Astrocyte (in vitro differentiated cells and primary cell): ENCODE data around the gene FBXW7. TPM values are rescaled to one million over a fixed set of nuclear protein-coding genes. Genes with fewer than 3 reads are reported as not detected.
A peak's percentile ranks its signal among the peaks of the same experiment; 100 is the strongest.

Experiments used
- DNase-seq: peaks from one replicate; pipeline ENCODE4 v3.0.0-alpha.2; 2010; ENCODE audit warnings: low read depth
- FAIRE-seq: peaks from 2 replicates; lab custom pipeline; 2011; peaks lifted over from hg19 to GRCh38; lab: Jason Lieb, UNC
- H2AFZ ChIP-seq: 2 replicates; pipeline ENCODE4 v1.6.0; 2012; ENCODE audit warnings: low read depth, low read length, inconsistent platforms
- H3K27ac ChIP-seq: 2 replicates; pipeline ENCODE4 v1.5.1; 2011; ENCODE audit warnings: low read depth, low read length, inconsistent platforms
- H3K27me3 ChIP-seq: 2 replicates; pipeline ENCODE4 v1.6.0; 2011; ENCODE audit warnings: low read length, inconsistent platforms; ENCODE audit not compliant: insufficient read depth
- H3K36me3 ChIP-seq: 2 replicates; pipeline ENCODE4 v1.5.1; 2011; ENCODE audit warnings: low read length, inconsistent platforms; ENCODE audit not compliant: insufficient read depth
- H3K4me1 ChIP-seq: 2 replicates; pipeline ENCODE4 v1.5.1; 2011; ENCODE audit warnings: low read length, inconsistent platforms; ENCODE audit not compliant: insufficient read depth
- H3K4me2 ChIP-seq: 2 replicates; pipeline ENCODE4 v1.6.0; 2012; ENCODE audit warnings: low read length, inconsistent platforms
- H3K4me3 ChIP-seq: 2 replicates; pipeline ENCODE4 v1.5.1; 2011; ENCODE audit warnings: low read depth, mild to moderate bottlenecking, low read length, inconsistent platforms; ENCODE audit not compliant: insufficient read depth
- H3K79me2 ChIP-seq: 2 replicates; pipeline ENCODE4 v1.6.0; 2012; ENCODE audit warnings: mild to moderate bottlenecking, low read length, inconsistent platforms; ENCODE audit not compliant: insufficient read depth
- H3K9ac ChIP-seq: 2 replicates; pipeline ENCODE4 v1.6.0; 2012; ENCODE audit warnings: mild to moderate bottlenecking, low read length, inconsistent platforms
- H3K9me3 ChIP-seq: 2 replicates; pipeline ENCODE4 v1.5.1; 2012; ENCODE audit warnings: low read depth, mild to moderate bottlenecking, low read length, inconsistent platforms; ENCODE audit not compliant: insufficient read depth
- H4K20me1 ChIP-seq: 2 replicates; pipeline ENCODE4 v1.6.0; 2012; ENCODE audit warnings: low read length, inconsistent platforms; ENCODE audit not compliant: insufficient read depth
- H3K27ac Mint-ChIP-seq: one replicate; pipeline ENCODE4 v1.8.0; 2021; ENCODE audit warnings: mild to moderate bottlenecking, mixed read lengths; ENCODE audit not compliant: unreplicated experiment
- H3K27me3 Mint-ChIP-seq: one replicate; pipeline ENCODE4 v1.8.0; 2021; ENCODE audit warnings: low read depth, mixed read lengths; ENCODE audit not compliant: unreplicated experiment
- H3K36me3 Mint-ChIP-seq: one replicate; pipeline ENCODE4 v1.8.0; 2021; ENCODE audit warnings: low read depth, mixed read lengths; ENCODE audit not compliant: unreplicated experiment
- H3K4me1 Mint-ChIP-seq: one replicate; pipeline ENCODE4 v1.8.0; 2021; ENCODE audit warnings: low read depth, mixed read lengths; ENCODE audit not compliant: unreplicated experiment
- H3K4me3 Mint-ChIP-seq: one replicate; pipeline ENCODE4 v1.8.0; 2021; ENCODE audit warnings: mild to moderate bottlenecking, moderate library complexity, mixed read lengths; ENCODE audit not compliant: unreplicated experiment
- H3K9me3 Mint-ChIP-seq: one replicate; pipeline ENCODE4 v1.8.0; 2021; ENCODE audit warnings: mild to moderate bottlenecking, mixed read lengths; ENCODE audit not compliant: unreplicated experiment
- EZH2 ChIP-seq: IDR thresholded peaks from 2 replicates; pipeline ENCODE4 v1.6.1; 2012; ENCODE audit warnings: mild to moderate bottlenecking, low read length, inconsistent platforms; ENCODE audit not compliant: insufficient read depth
- total RNA-seq: library from RNA; stranded (reverse); gene quantifications from 2 replicates; pipeline ENCODE4 v1.2.1, GENCODE V29; 2021
- TF ChIP-seq, protein P1 (sequence below): IDR thresholded peaks from 2 replicates; pipeline ENCODE4 v1.5.1; 2011; ENCODE audit warnings: low read depth, mild to moderate bottlenecking, inconsistent platforms, low read length, moderate library complexity; ENCODE audit not compliant: insufficient read depth

FBXW7 gene
- total RNA-seq, 1 donor from 2014 or later: 34.7 TPM

DNA sequence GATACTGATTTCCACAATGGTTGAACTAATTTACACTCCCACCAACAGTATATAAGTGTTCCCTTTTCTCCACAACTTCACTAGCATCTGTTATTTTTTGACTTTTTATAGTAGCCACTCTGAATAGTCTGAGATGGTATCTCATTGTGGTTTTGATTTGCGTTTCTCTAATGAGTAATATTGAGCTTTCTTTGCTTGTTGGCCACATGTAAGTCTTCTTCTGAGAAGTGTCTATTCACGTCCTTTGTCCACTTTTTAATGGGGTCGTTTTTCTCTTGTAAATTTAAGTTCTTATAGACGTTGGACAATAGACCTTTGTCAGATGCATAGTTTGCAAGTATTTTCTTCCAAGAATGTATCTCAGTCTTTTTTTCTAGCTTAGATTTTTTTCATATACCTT is 10.0 kb downstream of the FBXW7 start:
- peak overlapping the region; percentile 14 for H3K4me2 ChIP-seq
- peak; percentile 53 for DNase-seq
- peaks cover 8% of the 10 kb centered on the region for H3K4me1 Mint-ChIP-seq
- H3K4me1 ChIP-seq: no peaks in the 10 kb centered on the region
- no peaks in the 10 kb centered on the region for H3K9me3 Mint-ChIP-seq
- no peak overlapping the region for H3K4me3 ChIP-seq
- H3K36me3 Mint-ChIP-seq: no peaks in the 10 kb centered on the region
- no peak overlapping the region for H3K27ac Mint-ChIP-seq
- no peaks in the 10 kb centered on the region for H3K27me3 ChIP-seq
- H3K79me2 ChIP-seq: peaks cover 90% of the 10 kb centered on the region
- peaks cover 73% of the 10 kb centered on the region for H4K20me1 ChIP-seq
- no peaks in the 10 kb centered on the region for H3K9me3 ChIP-seq
- H3K4me3 Mint-ChIP-seq: no peak overlapping the region
- TF ChIP-seq, protein P1, sequence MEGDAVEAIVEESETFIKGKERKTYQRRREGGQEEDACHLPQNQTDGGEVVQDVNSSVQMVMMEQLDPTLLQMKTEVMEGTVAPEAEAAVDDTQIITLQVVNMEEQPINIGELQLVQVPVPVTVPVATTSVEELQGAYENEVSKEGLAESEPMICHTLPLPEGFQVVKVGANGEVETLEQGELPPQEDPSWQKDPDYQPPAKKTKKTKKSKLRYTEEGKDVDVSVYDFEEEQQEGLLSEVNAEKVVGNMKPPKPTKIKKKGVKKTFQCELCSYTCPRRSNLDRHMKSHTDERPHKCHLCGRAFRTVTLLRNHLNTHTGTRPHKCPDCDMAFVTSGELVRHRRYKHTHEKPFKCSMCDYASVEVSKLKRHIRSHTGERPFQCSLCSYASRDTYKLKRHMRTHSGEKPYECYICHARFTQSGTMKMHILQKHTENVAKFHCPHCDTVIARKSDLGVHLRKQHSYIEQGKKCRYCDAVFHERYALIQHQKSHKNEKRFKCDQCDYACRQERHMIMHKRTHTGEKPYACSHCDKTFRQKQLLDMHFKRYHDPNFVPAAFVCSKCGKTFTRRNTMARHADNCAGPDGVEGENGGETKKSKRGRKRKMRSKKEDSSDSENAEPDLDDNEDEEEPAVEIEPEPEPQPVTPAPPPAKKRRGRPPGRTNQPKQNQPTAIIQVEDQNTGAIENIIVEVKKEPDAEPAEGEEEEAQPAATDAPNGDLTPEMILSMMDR: no peak
- TF ChIP-seq EZH2: no peak
- no peaks in the 10 kb centered on the region for H3K27me3 Mint-ChIP-seq
- H3K36me3 ChIP-seq: no peaks in the 10 kb centered on the region
- no peak overlapping the region for H2AFZ ChIP-seq
- FAIRE-seq: peak; percentile 78
- no peak overlapping the region for H3K27ac ChIP-seq
- no peak overlapping the region for H3K9ac ChIP-seq

DNA sequence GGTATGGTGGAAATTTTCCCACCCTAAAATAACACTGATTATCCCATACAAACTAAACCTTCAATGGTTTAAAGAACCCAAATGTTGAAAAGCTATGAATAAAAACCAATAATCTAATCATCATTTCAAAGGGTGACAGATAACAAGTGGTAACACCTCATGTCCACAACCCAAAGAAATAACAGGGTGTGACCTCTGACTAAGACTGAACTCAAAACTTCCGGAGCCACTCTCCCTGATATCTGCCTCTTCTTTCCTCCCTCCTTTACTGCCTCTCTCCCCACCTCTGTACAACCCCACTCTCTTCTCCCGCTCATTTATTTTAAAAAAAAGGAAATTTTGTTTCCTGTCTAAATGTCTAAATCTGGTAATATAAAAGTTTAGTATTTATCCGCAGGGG is 11.5 kb downstream of the FBXW7 start:
- H3K4me3 Mint-ChIP-seq: no peak overlapping the region

DNA sequence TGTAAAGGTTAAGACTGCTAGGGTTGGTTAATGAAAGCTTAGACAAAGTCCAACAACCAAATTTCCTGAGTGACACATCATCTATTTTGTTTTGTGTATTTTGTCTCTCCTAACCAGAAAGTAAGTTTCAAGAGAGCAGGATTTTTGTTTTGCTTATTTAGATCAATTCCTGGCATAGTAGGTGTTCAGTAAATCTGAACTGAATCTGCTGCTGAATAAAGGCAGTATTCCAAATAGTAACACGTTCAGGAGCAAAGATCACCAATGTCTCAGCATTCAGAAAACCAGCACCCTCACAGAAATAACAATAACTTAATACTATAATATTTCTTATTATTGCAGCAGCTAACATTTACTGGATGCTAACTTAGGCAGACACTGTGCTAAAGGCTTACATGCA is 12.2 kb downstream of the FBXW7 start:
- Mint-ChIP-seq H3K27me3 (no peaks in the 10 kb centered on the region), H3K4me3 (no peak overlapping the region), H3K27ac (no peak overlapping the region), H3K36me3 (no peaks in the 10 kb centered on the region), H3K9me3 (no peaks in the 10 kb centered on the region), H3K4me1 (peaks cover 8% of the 10 kb centered on the region)
- no peak overlapping the region for H2AFZ ChIP-seq
- no peak overlapping the region for H3K9ac ChIP-seq
- H4K20me1 ChIP-seq: peaks cover 64% of the 10 kb centered on the region
- no peaks in the 10 kb centered on the region for H3K36me3 ChIP-seq
- no peak overlapping the region for H3K4me2 ChIP-seq
- no peak overlapping the region for H3K27ac ChIP-seq
- FAIRE-seq (no peak), DNase-seq (no peak)
- TF ChIP-seq, protein P1: no peak
- TF ChIP-seq EZH2: no peak
- H3K9me3 ChIP-seq: no peaks in the 10 kb centered on the region
- no peaks in the 10 kb centered on the region for H3K4me1 ChIP-seq
- peaks cover 87% of the 10 kb centered on the region for H3K79me2 ChIP-seq
- H3K27me3 ChIP-seq: no peaks in the 10 kb centered on the region
- H3K4me3 ChIP-seq: no peak overlapping the region

More for the DNA sequence above, 11.5 kb downstream of the FBXW7 start:
- Histone ChIP-seq H3K79me2 (peaks cover 87% of the 10 kb centered on the region), H3K9ac (no peak overlapping the region), H3K9me3 (no peaks in the 10 kb centered on the region), H3K36me3 (no peaks in the 10 kb centered on the region), H3K27me3 (no peaks in the 10 kb centered on the region), H3K27ac (no peak overlapping the region), H4K20me1 (peaks cover 64% of the 10 kb centered on the region), H3K4me3 (no peak overlapping the region), H3K4me1 (no peaks in the 10 kb centered on the region), H3K4me2 (no peak overlapping the region), H2AFZ (no peak overlapping the region)
- Mint-ChIP-seq H3K27me3 (no peaks in the 10 kb centered on the region), H3K9me3 (no peaks in the 10 kb centered on the region), H3K27ac (no peak overlapping the region), H3K36me3 (no peaks in the 10 kb centered on the region), H3K4me1 (peaks cover 8% of the 10 kb centered on the region)
- FAIRE-seq: no peak
- DNase-seq: no peak
- TF ChIP-seq, protein P1: no peak
- no peak for TF ChIP-seq EZH2
